Endothelial cell of umbilical vein (primary cell): ENCODE measurements around the gene AGAP2. TPM values are rescaled to one million over a fixed set of nuclear protein-coding genes. Genes with fewer than 3 reads are reported as not detected.

ENCODE experiments used
- BruUV-seq: library from RNA; stranded (reverse); fragments of 400-500 nt; replicated peaks from 2 replicates; lab custom pipeline; 2021; lab: Mats Ljungman, UMichigan
- CTCF ChIA-PET: fragments of 300-600, 350-600 bp; sonication (Branson Sonifier 250); formaldehyde crosslinking; loops from one replicate; lab custom pipeline; 2021; ENCODE audit warnings: antibody characterized with exemption, inconsistent platforms; lab: Charles Lee
- POLR2A ChIA-PET: fragments of 300-600, 350-600 bp; sonication (Branson Sonifier 250); formaldehyde crosslinking; loops from one replicate; lab custom pipeline; 2021; ENCODE audit warnings: antibody characterized with exemption, inconsistent platforms; lab: Charles Lee
- DNase-seq: peaks from one replicate; pipeline ENCODE4 v3.0.0-alpha.2; 2011; ENCODE audit warnings: low read depth, low spot score
- FAIRE-seq: peaks from 2 replicates; lab custom pipeline; 2011; peaks lifted over from hg19 to GRCh38; lab: Jason Lieb, UNC
- H2AFZ ChIP-seq: 2 replicates; pipeline ENCODE4 v1.6.0; 2012; ENCODE audit warnings: low read depth, low read length, control low read depth, inconsistent platforms
- H3K27ac ChIP-seq: 2 replicates; pipeline ENCODE4 v1.5.1; 2011; ENCODE audit warnings: low read depth, mild to moderate bottlenecking, control low read depth, low read length, moderate library complexity; ENCODE audit not compliant: insufficient read depth
- H3K27me3 ChIP-seq, 2 experiments: 2 replicates each; pipeline versions ENCODE4 v1.6.0 to v1.6.1; 2011; ENCODE audit warnings: low read length in 2 of 2, mixed read lengths in 1 of 2; ENCODE audit not compliant: control insufficient read depth in 2 of 2, insufficient read depth in 2 of 2
- H3K36me3 ChIP-seq, 2 experiments: 2 replicates in 1 of 2; 3 replicates in 1 of 2; pipeline ENCODE4 v1.5.1; 2011; ENCODE audit warnings: low read length in 2 of 2, mild to moderate bottlenecking in 1 of 2, moderate library complexity in 1 of 2; ENCODE audit not compliant: control insufficient read depth in 2 of 2, insufficient read depth in 2 of 2; ENCODE audit errors: extremely low read depth in 1 of 2
- H3K4me1 ChIP-seq: 3 replicates; pipeline ENCODE4 v1.5.1; 2011; ENCODE audit warnings: mild to moderate bottlenecking, low read length; ENCODE audit not compliant: control insufficient read depth, insufficient read depth; ENCODE audit errors: extremely low read depth
- H3K4me2 ChIP-seq: 2 replicates; pipeline ENCODE4 v1.6.1; 2011; ENCODE audit warnings: low read length, control low read depth, mixed read lengths; ENCODE audit not compliant: insufficient read depth
- H3K4me3 ChIP-seq, 3 experiments: fragments of 200-600 bp in 1 of 3; sonication (generic), shearing (Covaris generic) in 1 of 3; replicated peaks in 1 of 3; 2 replicates each; pipeline ENCODE4 v1.5.1; 2011 to 2016; ENCODE audit warnings: control low read depth in 3 of 3, low read length in 3 of 3, mild to moderate bottlenecking in 2 of 3, inconsistent platforms in 1 of 3, low read depth in 1 of 3, moderate library complexity in 1 of 3; ENCODE audit not compliant: insufficient read depth in 1 of 3
- H3K79me2 ChIP-seq: 2 replicates; pipeline ENCODE4 v1.6.0; 2012; ENCODE audit warnings: low read length, inconsistent platforms; ENCODE audit not compliant: control insufficient read depth, insufficient read depth
- H3K9ac ChIP-seq: replicated peaks from 2 replicates; pipeline ENCODE3; 2011; ENCODE audit warnings: low read length, control low read depth; ENCODE audit not compliant: insufficient read depth; ENCODE audit errors: extremely low read depth
- H3K9me1 ChIP-seq: replicated peaks from 3 replicates; pipeline ENCODE4 v1.6.0; 2011; ENCODE audit warnings: mild to moderate bottlenecking, low read length; ENCODE audit not compliant: control insufficient read depth, insufficient read depth; ENCODE audit errors: extremely low read depth
- H3K9me3 ChIP-seq: replicated peaks from 2 replicates; pipeline ENCODE4 v1.5.1; 2012; ENCODE audit warnings: low read length, inconsistent platforms; ENCODE audit not compliant: control insufficient read depth, insufficient read depth
- H4K20me1 ChIP-seq: replicated peaks from 2 replicates; pipeline ENCODE3; 2011; ENCODE audit warnings: mild to moderate bottlenecking, low read length; ENCODE audit not compliant: control insufficient read depth, insufficient read depth; ENCODE audit errors: extremely low read depth
- CTCF ChIP-seq, 2 donors: IDR thresholded peaks; 1 replicate in 1 of 2; 2 replicates in 1 of 2; pipeline ENCODE4 v1.5.1; 2011; ENCODE audit warnings: low read length in 2 of 2, mild to moderate bottlenecking in 2 of 2, moderate library complexity in 2 of 2, control low read depth in 1 of 2, inconsistent platforms in 1 of 2, low read depth in 1 of 2; ENCODE audit not compliant: insufficient read depth in 1 of 2; ENCODE audit errors: extremely low read depth in 1 of 2
- EZH2 ChIP-seq: IDR thresholded peaks from 2 replicates; pipeline ENCODE4 v1.6.1; 2012; ENCODE audit warnings: borderline replicate concordance, low read depth, mild to moderate bottlenecking, moderate library complexity, low read length, inconsistent platforms; ENCODE audit not compliant: severe bottlenecking
- FOS ChIP-seq: IDR thresholded peaks from 2 replicates; pipeline ENCODE4 v1.6.1; 2011; ENCODE audit warnings: mild to moderate bottlenecking, low read length, moderate library complexity, borderline replicate concordance; ENCODE audit not compliant: insufficient read depth
- GATA2 ChIP-seq: IDR thresholded peaks from 2 replicates; pipeline ENCODE4 v1.7.0; 2011; ENCODE audit warnings: low read depth, mild to moderate bottlenecking, moderate library complexity, mixed read lengths, low read length; ENCODE audit not compliant: insufficient read length, insufficient read depth
- JUN ChIP-seq: IDR thresholded peaks from 2 replicates; pipeline ENCODE4 v1.6.1; 2011; ENCODE audit warnings: borderline replicate concordance, low read depth; ENCODE audit not compliant: insufficient read length, insufficient read depth
- MAX ChIP-seq: IDR thresholded peaks from 2 replicates; pipeline ENCODE4 v1.6.1; 2011; ENCODE audit not compliant: insufficient read depth, insufficient read length
- MYC ChIP-seq: IDR thresholded peaks from one replicate; pipeline ENCODE4 v1.6.1; 2011; ENCODE audit warnings: mild to moderate bottlenecking, low read depth, low read length
- POLR2A ChIP-seq: IDR thresholded peaks from 2 replicates; pipeline ENCODE4 v1.6.1; 2012; ENCODE audit warnings: low read depth, mild to moderate bottlenecking, control low read depth, low read length
- POLR2AphosphoS5 ChIP-seq: IDR thresholded peaks from 2 replicates; pipeline ENCODE4 v1.6.1; 2012; ENCODE audit warnings: low read depth, mild to moderate bottlenecking, control low read depth, low read length, moderate library complexity; ENCODE audit not compliant: insufficient read depth
- dilution Hi-C: fragments of 300-500 bp; cut with MboI; formaldehyde crosslinking; loops from one replicate; pipeline ENCODE4 v1.15.0; 2019; ENCODE audit warnings: low sequenced_read_pairs; ENCODE audit not compliant: extremely low pct_ligation_motif_present
- intact Hi-C: fragments of 100-400 bp; cut with micrococcal nuclease; formaldehyde crosslinking; loops from one replicate; pipeline ENCODE4 v1.10.0; 2022
- polyA plus RNA-seq, 4 experiments: library from polyadenylated mRNA; depleted of rRNA in 3 of 4; stranded (reverse) in 3 of 4; unstranded in 1 of 4; fragments of >200 nt; gene quantifications; 2 replicates each; pipeline versions ENCODE4 v1.2.1 to v1.2.3, GENCODE V29; 2011 to 2012; ENCODE audit warnings: missing spikeins in 1 of 4
- total RNA-seq: library from RNA; stranded (reverse); gene quantifications from 2 replicates; pipeline ENCODE4 v1.2.3, GENCODE V29; 2021

AGAP2 gene
- total and polyA plus RNA-seq, 2 donors (not counting 3 experiments of a cell fraction or from before 2014, with no cell fraction given) = 0.04 to 0.24 TPM

GRCh38 chr12:57767305-57767698, 28.8 kb upstream of the AGAP2 start:
- dilution Hi-C loops (no loop called here), intact Hi-C loops (no loop called here)
- peaks cover 2% of the 10 kb centered on the region for H3K79me2 ChIP-seq
- no peaks in the 10 kb centered on the region for H4K20me1 ChIP-seq
- H3K4me3 ChIP-seq = no peak overlapping the region
- no peak overlapping the region for H2AFZ ChIP-seq
- BruUV-seq = no TSS peak
- ChIA-PET CTCF (interaction anchor here (1.2 to 4.6 kb wide), 4 partner anchors 7 to 41 kb away, joined by 3 to 48 read pairs (median 4); partner anchors contain the start of genes MARCHF9 and TSFM), POLR2A (no interaction called here)
- TF ChIP-seq FOS (no peak), MYC (no peak), POLR2AphosphoS5 (no peak), EZH2 (no peak), GATA2 (no peak), MAX (no peak), POLR2A (no peak), CTCF (IDR thresholded peaks at IDR 0.05; ENCODE audit: extremely low read depth in 1 of 2, insufficient read depth in 1 of 2, low read depth in 1 of 2, low read length in 2 of 2) (no peak), JUN (no peak)
- H3K9ac ChIP-seq = no peak overlapping the region
- H3K36me3 ChIP-seq = peaks cover 0 to 2% of the 10 kb centered on the region in 2 experiments
- DNase-seq (no peak), FAIRE-seq (no peak)
- H3K27ac ChIP-seq = no peak overlapping the region
- H3K9me1 ChIP-seq = no peaks in the 10 kb centered on the region
- H3K9me3 ChIP-seq = no peaks in the 10 kb centered on the region
- peaks cover 33 to 35% of the 10 kb centered on the region in 2 experiments for H3K27me3 ChIP-seq
- peaks cover 25% of the 10 kb centered on the region for H3K4me1 ChIP-seq
- H3K4me2 ChIP-seq = no peak overlapping the region
